Esophagus muscularis mucosa (tissue), 4 donors: ENCODE data around the gene CLN3.

Source experiments
- EP300 ChIP-seq: sonication (generic); formaldehyde crosslinking; IDR thresholded peaks from one replicate; pipeline ENCODE4 v1.6.1; 2017; ENCODE audit warnings: antibody characterized with exemption
- POLR2A ChIP-seq: fragments of 450-650 bp; IDR thresholded peaks from one replicate; pipeline ENCODE4 v1.6.1; 2017; ENCODE audit warnings: antibody characterized with exemption, moderate library complexity, mild to moderate bottlenecking, low read depth
- POLR2AphosphoS5 ChIP-seq, 2 donors: sonication (generic); formaldehyde crosslinking; IDR thresholded peaks; one replicate each; pipeline ENCODE4 v1.6.1; 2017; ENCODE audit warnings: antibody characterized with exemption in 2 of 2
- TF ChIP-seq, protein P1 (sequence below), 3 experiments: fragments of 200-600 bp in 2 of 3; fragments of 450-650 bp in 1 of 3; sonication (generic) in 2 of 3; IDR thresholded peaks; one replicate each; pipeline ENCODE4 v1.5.1; 2017 to 2019; ENCODE audit warnings: antibody characterized with exemption in 3 of 3, mild to moderate bottlenecking in 2 of 3, moderate library complexity in 1 of 3

DNA sequence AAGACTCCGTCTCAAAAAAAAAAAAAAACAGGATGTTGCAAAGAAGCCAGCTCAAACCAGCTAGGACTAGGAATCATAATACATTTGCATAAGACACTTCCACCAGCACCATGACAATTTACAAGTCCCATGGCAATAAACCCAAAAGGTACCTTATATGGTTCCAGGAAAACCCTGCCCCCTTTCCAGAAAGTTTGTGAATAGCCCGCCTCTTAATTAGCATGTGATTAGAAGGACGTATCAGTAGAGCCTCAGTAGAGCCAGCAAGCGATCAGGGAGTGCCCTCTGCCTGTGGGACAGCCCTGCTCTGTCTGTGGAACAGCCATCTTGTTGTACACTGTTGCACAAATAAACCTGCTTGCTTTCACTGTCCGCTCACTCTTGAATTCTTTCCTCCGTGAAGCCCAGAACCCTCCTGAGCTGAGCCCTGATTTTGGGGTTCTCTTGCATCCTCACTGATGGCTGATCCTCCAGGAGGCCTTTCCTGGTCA is 32.9 kb upstream of the CLN3 start:
- TF ChIP-seq, protein P1, sequence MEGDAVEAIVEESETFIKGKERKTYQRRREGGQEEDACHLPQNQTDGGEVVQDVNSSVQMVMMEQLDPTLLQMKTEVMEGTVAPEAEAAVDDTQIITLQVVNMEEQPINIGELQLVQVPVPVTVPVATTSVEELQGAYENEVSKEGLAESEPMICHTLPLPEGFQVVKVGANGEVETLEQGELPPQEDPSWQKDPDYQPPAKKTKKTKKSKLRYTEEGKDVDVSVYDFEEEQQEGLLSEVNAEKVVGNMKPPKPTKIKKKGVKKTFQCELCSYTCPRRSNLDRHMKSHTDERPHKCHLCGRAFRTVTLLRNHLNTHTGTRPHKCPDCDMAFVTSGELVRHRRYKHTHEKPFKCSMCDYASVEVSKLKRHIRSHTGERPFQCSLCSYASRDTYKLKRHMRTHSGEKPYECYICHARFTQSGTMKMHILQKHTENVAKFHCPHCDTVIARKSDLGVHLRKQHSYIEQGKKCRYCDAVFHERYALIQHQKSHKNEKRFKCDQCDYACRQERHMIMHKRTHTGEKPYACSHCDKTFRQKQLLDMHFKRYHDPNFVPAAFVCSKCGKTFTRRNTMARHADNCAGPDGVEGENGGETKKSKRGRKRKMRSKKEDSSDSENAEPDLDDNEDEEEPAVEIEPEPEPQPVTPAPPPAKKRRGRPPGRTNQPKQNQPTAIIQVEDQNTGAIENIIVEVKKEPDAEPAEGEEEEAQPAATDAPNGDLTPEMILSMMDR (IDR thresholded peaks at IDR 0.05) = no peak
- TF ChIP-seq POLR2AphosphoS5 (IDR thresholded peaks at IDR 0.05) (no peak), EP300 (no peak), POLR2A (no peak)
